HG03103 (cell line): Measurements from ENCODE around the gene ZFYVE28.

ENCODE experiments used
- ATAC-seq: cut with Tn5 transposase; IDR thresholded peaks from one replicate; pipeline ENCODE4 v1.9.1; 2021; ENCODE audit warnings: low read depth; ENCODE audit not compliant: unreplicated experiment

Gene ZFYVE28

GRCh38 chr4:2371765-2372487 is 46.5 kb downstream of the ZFYVE28 start:
- no peak for ATAC-seq

GRCh38 chr4:2370597-2371320 is 47.7 kb downstream of the ZFYVE28 start:
- ATAC-seq, result no peak

GRCh38 chr4:2368746-2369437 is 49.6 kb downstream of the ZFYVE28 start:
- no peak for ATAC-seq

- ATAC-seq, result no peak
Measured at GRCh38 chr4:2367626-2368025, 50.8 kb downstream of the ZFYVE28 start.

GRCh38 chr4:2366252-2367192 is 51.9 kb downstream of the ZFYVE28 start:
- no peak for ATAC-seq

GRCh38 chr4:2365913-2366210 is 52.6 kb downstream of the ZFYVE28 start:
- no peak for ATAC-seq

GRCh38 chr4:2365054-2365912 is 53.2 kb downstream of the ZFYVE28 start:
- ATAC-seq, result no peak

GRCh38 chr4:2364654-2365053 is 53.8 kb downstream of the ZFYVE28 start:
- no peak for ATAC-seq

- no peak for ATAC-seq
Measured at GRCh38 chr4:2363951-2364653, 54.3 kb downstream of the ZFYVE28 start.

GRCh38 chr4:2363056-2363721 is 55.3 kb downstream of the ZFYVE28 start:
- no peak for ATAC-seq

- ATAC-seq, result no peak
Measured at GRCh38 chr4:2362266-2363055, 56.0 kb downstream of the ZFYVE28 start.

GRCh38 chr4:2361366-2362265 is 56.8 kb downstream of the ZFYVE28 start:
- ATAC-seq, result no peak

GRCh38 chr4:2360396-2360730 is 58.1 kb downstream of the ZFYVE28 start:
- no peak for ATAC-seq

GRCh38 chr4:2359591-2360395 is 58.7 kb downstream of the ZFYVE28 start:
- ATAC-seq, result no peak

GRCh38 chr4:2357821-2358745 is 60.4 kb downstream of the ZFYVE28 start:
- no peak for ATAC-seq
